NB4 (cell line): ENCODE results near the gene OTP.

ENCODE experiments used
- CTCF ChIP-seq: IDR thresholded peaks from one replicate; pipeline ENCODE4 v1.5.1; 2012; ENCODE audit warnings: low read depth, low read length
- MYC ChIP-seq: IDR thresholded peaks from 2 replicates; pipeline ENCODE4 v1.6.1; 2011; ENCODE audit warnings: low read depth, low read length
- POLR2A ChIP-seq: IDR thresholded peaks from 2 replicates; pipeline ENCODE4 v1.6.1; 2011; ENCODE audit warnings: mild to moderate bottlenecking; ENCODE audit not compliant: insufficient read length; ENCODE audit errors: extremely low read depth
- TF ChIP-seq, protein P1 (sequence below): IDR thresholded peaks from 2 replicates; pipeline ENCODE4 v1.6.1; 2011; ENCODE audit warnings: low read depth, low read length

- TF ChIP-seq CTCF (no peak), POLR2A (no peak), MYC (no peak)
- TF ChIP-seq, protein P1, sequence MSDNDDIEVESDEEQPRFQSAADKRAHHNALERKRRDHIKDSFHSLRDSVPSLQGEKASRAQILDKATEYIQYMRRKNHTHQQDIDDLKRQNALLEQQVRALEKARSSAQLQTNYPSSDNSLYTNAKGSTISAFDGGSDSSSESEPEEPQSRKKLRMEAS = no peak
Measured at GRCh38 chr5:77633207-77633675, 5.3 kb downstream of the OTP start.
